K562 (cell line): Measurements from ENCODE around the gene CCDC33. TPM values are rescaled to one million over a fixed set of nuclear protein-coding genes. Genes with fewer than 3 reads are reported as not detected.

Source experiments
- EHMT2 ChIP-seq: fragments of 450-650 bp; IDR thresholded peaks from 2 replicates; pipeline ENCODE4 v1.6.1; 2018; ENCODE audit warnings: antibody characterized with exemption
- ETV6 ChIP-seq, 3 experiments: fragments of 150-350 bp in 1 of 3; sonication (generic) in 1 of 3; formaldehyde crosslinking in 1 of 3; IDR thresholded peaks; 2 replicates each; pipeline versions ENCODE4 v1.6.1 to v1.8.0; 2014 to 2022; ENCODE audit warnings: borderline replicate concordance in 2 of 3, low read depth in 2 of 3, antibody characterized with exemption in 1 of 3, low read length in 1 of 3, mild to moderate bottlenecking in 1 of 3, missing genetic modification reagents in 1 of 3
- HDAC2 ChIP-seq: fragments of 450-650 bp; IDR thresholded peaks from 2 replicates; pipeline ENCODE4 v1.6.1; 2016; ENCODE audit warnings: mild to moderate bottlenecking
- MAZ ChIP-seq, 2 experiments: fragments of 450-650 bp in 1 of 2; sonication (generic) in 1 of 2; formaldehyde crosslinking; IDR thresholded peaks in 1 of 2; conservative IDR thresholded peaks in 1 of 2; 2 replicates each; pipeline versions ENCODE4 v1.4.0 to v1.5.0; 2020; ENCODE audit warnings: mild to moderate bottlenecking in 1 of 2, missing genetic modification reagents in 1 of 2
- MEF2D ChIP-seq: conservative IDR thresholded peaks from 2 replicates; pipeline ENCODE4 v1.6.1; 2016; ENCODE audit warnings: low read depth, missing genetic modification characterization, missing compliant biosample characterization
- MIER1 ChIP-seq: fragments of 450-650 bp; IDR thresholded peaks from 2 replicates; pipeline ENCODE4 v1.6.1; 2016; ENCODE audit warnings: antibody characterized with exemption, mild to moderate bottlenecking, low read depth
- PRMT5 ChIP-seq: sonication (generic); formaldehyde crosslinking; IDR thresholded peaks from 2 replicates; pipeline ENCODE4 v1.5.0; 2020; ENCODE audit warnings: missing genetic modification reagents
- RREB1 ChIP-seq: fragments of 250-450 bp; sonication (Bioruptor Pico); IDR thresholded peaks from 2 replicates; pipeline ENCODE4 v1.4.0; 2020
- TFAP4 ChIP-seq: sonication (generic); formaldehyde crosslinking; IDR thresholded peaks from 2 replicates; pipeline ENCODE4 v1.8.0; 2022; ENCODE audit warnings: missing genetic modification reagents, mild to moderate bottlenecking, moderate library complexity, borderline replicate concordance
- USF2 ChIP-seq: sonication (generic); formaldehyde crosslinking; IDR thresholded peaks from 2 replicates; pipeline ENCODE4 v1.5.0; 2020; ENCODE audit warnings: missing genetic modification reagents
- ZNF124 ChIP-seq: sonication (generic); formaldehyde crosslinking; IDR thresholded peaks from 2 replicates; pipeline ENCODE4 v1.8.1; 2022; ENCODE audit warnings: missing genetic modification reagents
- polyA plus RNA-seq, 8 experiments: library from polyadenylated mRNA; depleted of rRNA in 4 of 8; stranded (reverse) in 5 of 8; unstranded in 3 of 8; fragments of >200 nt; fragmentation: Nextera tagmentation in 2 of 8; fragmentation: Illumina TruSeq in 1 of 8; extraction: Ambion mirVana in 2 of 8; extraction: Trizol in 1 of 8; gene quantifications; 2 replicates each; pipeline versions ENCODE4 v1.2.1 to v1.2.3, GENCODE V29; 2011 to 2014; ENCODE audit warnings: inconsistent platforms in 1 of 8, missing spikeins in 1 of 8
- total RNA-seq, 7 experiments: library from RNA; depleted of rRNA in 6 of 7; stranded (reverse); fragments of >200 nt in 6 of 7; fragmentation: Illumina TruSeq in 2 of 7; extraction: Trizol in 2 of 7; gene quantifications; 2 replicates each; pipeline versions ENCODE4 v1.2.1 to v1.2.3, GENCODE V29; 2011 to 2021; ENCODE audit warnings: low replicate concordance in 1 of 7
- TF ChIP-seq, protein P1 (sequence below), 2 experiments: fragments of 450-650 bp; IDR thresholded peaks; 2 replicates each; pipeline ENCODE4 v1.6.1; 2018; ENCODE audit warnings: mild to moderate bottlenecking in 2 of 2, low read depth in 1 of 2; ENCODE audit not compliant: partially characterized antibody in 2 of 2
- TF ChIP-seq, protein P2 (sequence below): fragments of 450-650 bp; conservative IDR thresholded peaks from 2 replicates; pipeline ENCODE4 v1.6.1; 2016; ENCODE audit warnings: missing genetic modification characterization, low read depth, mild to moderate bottlenecking, missing compliant biosample characterization, moderate library complexity

Gene CCDC33
- total and polyA plus RNA-seq, 9 of the 15 experiments (the other 6 are each of a cell fraction or from before 2014, with no cell fraction given), result 0.08 to 1.1 (median 0.15) TPM; not detected in 4

GRCh38 chr15:74265046-74265639 is 29.0 kb downstream of the CCDC33 start (continued):
- TF ChIP-seq TFAP4 (CRISPR knock-in tag) (peak; percentile 27; the same call in 1 of the 2 replicates), HDAC2 (no peak), ETV6 (IDR thresholded peaks at IDR 0.05; ENCODE audit: borderline replicate concordance in 1 of 2, low read depth in 2 of 2, low read length in 1 of 2) (no peak), ETV6 (CRISPR knock-in tag; IDR thresholded peaks at IDR 0.05; ENCODE audit: borderline replicate concordance) (no peak), ZNF124 (CRISPR knock-in tag) (no peak), MIER1 (peak; percentile 96), MEF2D (tag) (no peak), USF2 (0 out of 2 replicates have a peak, but pooled peaks have one; percentile 2), MAZ (CRISPR knock-in tag; conservative IDR thresholded peaks at IDR 0.05 in 1 of 2, IDR thresholded peaks at IDR 0.05 in 1 of 2) (0 out of 4 replicates have a peak, but pooled peaks of 1 of the 2 experiments have one; percentile 40), RREB1 (CRISPR knock-in tag) (no peak), PRMT5 (peak; percentile 81; the same call in 1 of the 2 replicates), EHMT2 (peak; percentile 99)
- TF ChIP-seq, protein P1, sequence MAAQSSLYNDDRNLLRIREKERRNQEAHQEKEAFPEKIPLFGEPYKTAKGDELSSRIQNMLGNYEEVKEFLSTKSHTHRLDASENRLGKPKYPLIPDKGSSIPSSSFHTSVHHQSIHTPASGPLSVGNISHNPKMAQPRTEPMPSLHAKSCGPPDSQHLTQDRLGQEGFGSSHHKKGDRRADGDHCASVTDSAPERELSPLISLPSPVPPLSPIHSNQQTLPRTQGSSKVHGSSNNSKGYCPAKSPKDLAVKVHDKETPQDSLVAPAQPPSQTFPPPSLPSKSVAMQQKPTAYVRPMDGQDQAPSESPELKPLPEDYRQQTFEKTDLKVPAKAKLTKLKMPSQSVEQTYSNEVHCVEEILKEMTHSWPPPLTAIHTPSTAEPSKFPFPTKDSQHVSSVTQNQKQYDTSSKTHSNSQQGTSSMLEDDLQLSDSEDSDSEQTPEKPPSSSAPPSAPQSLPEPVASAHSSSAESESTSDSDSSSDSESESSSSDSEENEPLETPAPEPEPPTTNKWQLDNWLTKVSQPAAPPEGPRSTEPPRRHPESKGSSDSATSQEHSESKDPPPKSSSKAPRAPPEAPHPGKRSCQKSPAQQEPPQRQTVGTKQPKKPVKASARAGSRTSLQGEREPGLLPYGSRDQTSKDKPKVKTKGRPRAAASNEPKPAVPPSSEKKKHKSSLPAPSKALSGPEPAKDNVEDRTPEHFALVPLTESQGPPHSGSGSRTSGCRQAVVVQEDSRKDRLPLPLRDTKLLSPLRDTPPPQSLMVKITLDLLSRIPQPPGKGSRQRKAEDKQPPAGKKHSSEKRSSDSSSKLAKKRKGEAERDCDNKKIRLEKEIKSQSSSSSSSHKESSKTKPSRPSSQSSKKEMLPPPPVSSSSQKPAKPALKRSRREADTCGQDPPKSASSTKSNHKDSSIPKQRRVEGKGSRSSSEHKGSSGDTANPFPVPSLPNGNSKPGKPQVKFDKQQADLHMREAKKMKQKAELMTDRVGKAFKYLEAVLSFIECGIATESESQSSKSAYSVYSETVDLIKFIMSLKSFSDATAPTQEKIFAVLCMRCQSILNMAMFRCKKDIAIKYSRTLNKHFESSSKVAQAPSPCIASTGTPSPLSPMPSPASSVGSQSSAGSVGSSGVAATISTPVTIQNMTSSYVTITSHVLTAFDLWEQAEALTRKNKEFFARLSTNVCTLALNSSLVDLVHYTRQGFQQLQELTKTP (IDR thresholded peaks at IDR 0.05; ENCODE audit: low read depth in 1 of 2, partially characterized antibody in 2 of 2), result peak in 1 of 2 experiments; percentile 86
- TF ChIP-seq, protein P2, sequence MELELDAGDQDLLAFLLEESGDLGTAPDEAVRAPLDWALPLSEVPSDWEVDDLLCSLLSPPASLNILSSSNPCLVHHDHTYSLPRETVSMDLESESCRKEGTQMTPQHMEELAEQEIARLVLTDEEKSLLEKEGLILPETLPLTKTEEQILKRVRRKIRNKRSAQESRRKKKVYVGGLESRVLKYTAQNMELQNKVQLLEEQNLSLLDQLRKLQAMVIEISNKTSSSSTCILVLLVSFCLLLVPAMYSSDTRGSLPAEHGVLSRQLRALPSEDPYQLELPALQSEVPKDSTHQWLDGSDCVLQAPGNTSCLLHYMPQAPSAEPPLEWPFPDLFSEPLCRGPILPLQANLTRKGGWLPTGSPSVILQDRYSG (tag), result no peak
